GM23338 (cell line): ENCODE measurements around the gene S100A13. TPM values are rescaled to one million over a fixed set of nuclear protein-coding genes. Genes with fewer than 3 reads are reported as not detected.

Experiments used
- ETS1 ChIP-seq: IDR thresholded peaks from 2 replicates; pipeline ENCODE4 v1.6.1; 2016; ENCODE audit warnings: antibody characterized with exemption
- NANOG ChIP-seq: IDR thresholded peaks from 2 replicates; pipeline ENCODE4 v1.6.1; 2016; ENCODE audit warnings: antibody characterized with exemption, borderline replicate concordance
- STAT1 ChIP-seq: IDR thresholded peaks from one replicate; pipeline ENCODE4 v1.6.1; 2016; ENCODE audit warnings: antibody characterized with exemption; ENCODE audit not compliant: unreplicated experiment
- polyA plus RNA-seq: library from polyadenylated mRNA; unstranded; fragments of >200 nt; fragmentation: Nextera tagmentation; extraction: Ambion mirVana; gene quantifications from 2 replicates; pipeline ENCODE4 v1.2.1, GENCODE V29; 2016
- total RNA-seq: library from RNA; depleted of rRNA; stranded (reverse); fragments of >200 nt; shearing (Covaris generic); gene quantifications from 2 replicates; pipeline ENCODE4 v1.2.3, GENCODE V29; 2014
- TF ChIP-seq, protein P1 (sequence below): fragments of 250-450 bp; sonication (Bioruptor Pico); IDR thresholded peaks from 2 replicates; pipeline ENCODE4 v1.5.0; 2020; ENCODE audit warnings: mild to moderate bottlenecking, moderate library complexity
- TF ChIP-seq, protein P2 (sequence below): IDR thresholded peaks from one replicate; pipeline ENCODE4 v1.6.1; 2018; ENCODE audit warnings: antibody characterized with exemption; ENCODE audit not compliant: unreplicated experiment

Gene S100A13
- total and polyA plus RNA-seq, 2 experiments from 2014 or later = 32.7 to 165 TPM

- TF ChIP-seq, protein P1, sequence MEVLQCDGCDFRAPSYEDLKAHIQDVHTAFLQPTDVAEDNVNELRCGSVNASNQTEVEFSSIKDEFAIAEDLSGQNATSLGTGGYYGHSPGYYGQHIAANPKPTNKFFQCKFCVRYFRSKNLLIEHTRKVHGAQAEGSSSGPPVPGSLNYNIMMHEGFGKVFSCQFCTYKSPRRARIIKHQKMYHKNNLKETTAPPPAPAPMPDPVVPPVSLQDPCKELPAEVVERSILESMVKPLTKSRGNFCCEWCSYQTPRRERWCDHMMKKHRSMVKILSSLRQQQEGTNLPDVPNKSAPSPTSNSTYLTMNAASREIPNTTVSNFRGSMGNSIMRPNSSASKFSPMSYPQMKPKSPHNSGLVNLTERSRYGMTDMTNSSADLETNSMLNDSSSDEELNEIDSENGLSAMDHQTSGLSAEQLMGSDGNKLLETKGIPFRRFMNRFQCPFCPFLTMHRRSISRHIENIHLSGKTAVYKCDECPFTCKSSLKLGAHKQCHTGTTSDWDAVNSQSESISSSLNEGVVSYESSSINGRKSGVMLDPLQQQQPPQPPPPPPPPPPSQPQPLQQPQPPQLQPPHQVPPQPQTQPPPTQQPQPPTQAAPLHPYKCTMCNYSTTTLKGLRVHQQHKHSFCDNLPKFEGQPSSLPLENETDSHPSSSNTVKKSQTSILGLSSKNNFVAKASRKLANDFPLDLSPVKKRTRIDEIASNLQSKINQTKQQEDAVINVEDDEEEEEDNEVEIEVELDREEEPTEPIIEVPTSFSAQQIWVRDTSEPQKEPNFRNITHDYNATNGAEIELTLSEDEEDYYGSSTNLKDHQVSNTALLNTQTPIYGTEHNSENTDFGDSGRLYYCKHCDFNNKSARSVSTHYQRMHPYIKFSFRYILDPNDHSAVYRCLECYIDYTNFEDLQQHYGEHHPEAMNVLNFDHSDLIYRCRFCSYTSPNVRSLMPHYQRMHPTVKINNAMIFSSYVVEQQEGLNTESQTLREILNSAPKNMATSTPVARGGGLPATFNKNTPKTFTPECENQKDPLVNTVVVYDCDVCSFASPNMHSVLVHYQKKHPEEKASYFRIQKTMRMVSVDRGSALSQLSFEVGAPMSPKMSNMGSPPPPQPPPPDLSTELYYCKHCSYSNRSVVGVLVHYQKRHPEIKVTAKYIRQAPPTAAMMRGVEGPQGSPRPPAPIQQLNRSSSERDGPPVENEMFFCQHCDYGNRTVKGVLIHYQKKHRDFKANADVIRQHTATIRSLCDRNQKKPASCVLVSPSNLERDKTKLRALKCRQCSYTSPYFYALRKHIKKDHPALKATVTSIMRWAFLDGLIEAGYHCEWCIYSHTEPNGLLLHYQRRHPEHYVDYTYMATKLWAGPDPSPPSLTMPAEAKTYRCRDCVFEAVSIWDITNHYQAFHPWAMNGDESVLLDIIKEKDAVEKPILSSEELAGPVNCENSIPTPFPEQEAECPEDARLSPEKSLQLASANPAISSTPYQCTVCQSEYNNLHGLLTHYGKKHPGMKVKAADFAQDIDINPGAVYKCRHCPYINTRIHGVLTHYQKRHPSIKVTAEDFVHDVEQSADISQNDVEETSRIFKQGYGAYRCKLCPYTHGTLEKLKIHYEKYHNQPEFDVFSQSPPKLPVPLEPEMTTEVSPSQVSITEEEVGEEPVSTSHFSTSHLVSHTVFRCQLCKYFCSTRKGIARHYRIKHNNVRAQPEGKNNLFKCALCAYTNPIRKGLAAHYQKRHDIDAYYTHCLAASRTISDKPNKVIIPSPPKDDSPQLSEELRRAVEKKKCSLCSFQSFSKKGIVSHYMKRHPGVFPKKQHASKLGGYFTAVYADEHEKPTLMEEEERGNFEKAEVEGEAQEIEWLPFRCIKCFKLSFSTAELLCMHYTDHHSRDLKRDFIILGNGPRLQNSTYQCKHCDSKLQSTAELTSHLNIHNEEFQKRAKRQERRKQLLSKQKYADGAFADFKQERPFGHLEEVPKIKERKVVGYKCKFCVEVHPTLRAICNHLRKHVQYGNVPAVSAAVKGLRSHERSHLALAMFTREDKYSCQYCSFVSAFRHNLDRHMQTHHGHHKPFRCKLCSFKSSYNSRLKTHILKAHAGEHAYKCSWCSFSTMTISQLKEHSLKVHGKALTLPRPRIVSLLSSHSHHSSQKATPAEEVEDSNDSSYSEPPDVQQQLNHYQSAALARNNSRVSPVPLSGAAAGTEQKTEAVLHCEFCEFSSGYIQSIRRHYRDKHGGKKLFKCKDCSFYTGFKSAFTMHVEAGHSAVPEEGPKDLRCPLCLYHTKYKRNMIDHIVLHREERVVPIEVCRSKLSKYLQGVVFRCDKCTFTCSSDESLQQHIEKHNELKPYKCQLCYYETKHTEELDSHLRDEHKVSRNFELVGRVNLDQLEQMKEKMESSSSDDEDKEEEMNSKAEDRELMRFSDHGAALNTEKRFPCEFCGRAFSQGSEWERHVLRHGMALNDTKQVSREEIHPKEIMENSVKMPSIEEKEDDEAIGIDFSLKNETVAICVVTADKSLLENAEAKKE = no peak
- TF ChIP-seq ETS1 (no peak), STAT1 (no peak), NANOG (no peak)
- TF ChIP-seq, protein P2, sequence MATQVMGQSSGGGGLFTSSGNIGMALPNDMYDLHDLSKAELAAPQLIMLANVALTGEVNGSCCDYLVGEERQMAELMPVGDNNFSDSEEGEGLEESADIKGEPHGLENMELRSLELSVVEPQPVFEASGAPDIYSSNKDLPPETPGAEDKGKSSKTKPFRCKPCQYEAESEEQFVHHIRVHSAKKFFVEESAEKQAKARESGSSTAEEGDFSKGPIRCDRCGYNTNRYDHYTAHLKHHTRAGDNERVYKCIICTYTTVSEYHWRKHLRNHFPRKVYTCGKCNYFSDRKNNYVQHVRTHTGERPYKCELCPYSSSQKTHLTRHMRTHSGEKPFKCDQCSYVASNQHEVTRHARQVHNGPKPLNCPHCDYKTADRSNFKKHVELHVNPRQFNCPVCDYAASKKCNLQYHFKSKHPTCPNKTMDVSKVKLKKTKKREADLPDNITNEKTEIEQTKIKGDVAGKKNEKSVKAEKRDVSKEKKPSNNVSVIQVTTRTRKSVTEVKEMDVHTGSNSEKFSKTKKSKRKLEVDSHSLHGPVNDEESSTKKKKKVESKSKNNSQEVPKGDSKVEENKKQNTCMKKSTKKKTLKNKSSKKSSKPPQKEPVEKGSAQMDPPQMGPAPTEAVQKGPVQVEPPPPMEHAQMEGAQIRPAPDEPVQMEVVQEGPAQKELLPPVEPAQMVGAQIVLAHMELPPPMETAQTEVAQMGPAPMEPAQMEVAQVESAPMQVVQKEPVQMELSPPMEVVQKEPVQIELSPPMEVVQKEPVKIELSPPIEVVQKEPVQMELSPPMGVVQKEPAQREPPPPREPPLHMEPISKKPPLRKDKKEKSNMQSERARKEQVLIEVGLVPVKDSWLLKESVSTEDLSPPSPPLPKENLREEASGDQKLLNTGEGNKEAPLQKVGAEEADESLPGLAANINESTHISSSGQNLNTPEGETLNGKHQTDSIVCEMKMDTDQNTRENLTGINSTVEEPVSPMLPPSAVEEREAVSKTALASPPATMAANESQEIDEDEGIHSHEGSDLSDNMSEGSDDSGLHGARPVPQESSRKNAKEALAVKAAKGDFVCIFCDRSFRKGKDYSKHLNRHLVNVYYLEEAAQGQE = no peak
These were observed 42.3 kb downstream of the S100A13 start (continued) for GRCh38 chr1:153585006-153585405.
